SK-N-DZ (cell line): ENCODE results near the gene DPF3.

Source experiments
- DNase-seq: peaks from one replicate; pipeline ENCODE4 v3.0.0-alpha.2; 2015; ENCODE audit warnings: low spot score

Gene DPF3

GRCh38 chr14:72603639-72604038, 290.3 kb downstream of the DPF3 start:
- no peak for DNase-seq

GRCh38 chr14:72600551-72601330, 293.2 kb downstream of the DPF3 start:
- DNase-seq, result no peak

- no peak for DNase-seq
Observed at GRCh38 chr14:72599579-72600470, 294.1 kb downstream of the DPF3 start.

- DNase-seq, result no peak
Observed at GRCh38 chr14:72598306-72598705, 295.6 kb downstream of the DPF3 start.

GRCh38 chr14:72597252-72598233, 296.4 kb downstream of the DPF3 start:
- no peak for DNase-seq

- no peak for DNase-seq
Observed at GRCh38 chr14:72595152-72595862, 298.6 kb downstream of the DPF3 start.

- DNase-seq, result no peak
Observed at GRCh38 chr14:72594099-72594901, 299.6 kb downstream of the DPF3 start.

- DNase-seq, result no peak
Observed at GRCh38 chr14:72591391-72591790, 302.5 kb downstream of the DPF3 start.

GRCh38 chr14:72590577-72590976, 303.3 kb downstream of the DPF3 start:
- DNase-seq, result no peak

GRCh38 chr14:72589652-72590051, 304.2 kb downstream of the DPF3 start:
- no peak for DNase-seq

- no peak for DNase-seq
Observed at GRCh38 chr14:72588521-72588920, 305.4 kb downstream of the DPF3 start.

- no peak for DNase-seq
Observed at GRCh38 chr14:72583316-72584272, 310.3 kb downstream of the DPF3 start.

- DNase-seq, result no peak
Observed at GRCh38 chr14:72582582-72582981, 311.3 kb downstream of the DPF3 start.

GRCh38 chr14:72578514-72578913, 315.4 kb downstream of the DPF3 start:
- no peak for DNase-seq

- no peak for DNase-seq
Observed at GRCh38 chr14:72577521-72577920, 316.4 kb downstream of the DPF3 start.

GRCh38 chr14:72576258-72576657, 317.6 kb downstream of the DPF3 start:
- no peak for DNase-seq

GRCh38 chr14:72574715-72575114, 319.2 kb downstream of the DPF3 start:
- no peak for DNase-seq

- DNase-seq, result no peak
Observed at GRCh38 chr14:72573725-72574417, 320.0 kb downstream of the DPF3 start.
